WTC11 (cell line): Measurements from ENCODE around the gene TMC1. TPM values are rescaled to one million over a fixed set of nuclear protein-coding genes. Genes with fewer than 3 reads are reported as not detected.

ENCODE experiments used
- ATAC-seq: fragments of 200-7000 bp; cut with Tn5 transposase; 2 replicates; pipeline ENCODE4 v1.10.0; 2021; ENCODE audit warnings: mild to moderate bottlenecking, moderate library complexity
- CTCF ChIA-PET: fragments of 300-600 bp; sonication (Branson Sonifier 250); formaldehyde crosslinking; loops from one replicate; lab custom pipeline; 2021; ENCODE audit warnings: antibody characterized with exemption; lab: Charles Lee
- POLR2A ChIA-PET: fragments of 350-600 bp; sonication (Branson Sonifier 250); formaldehyde crosslinking; loops from one replicate; lab custom pipeline; 2021; ENCODE audit warnings: antibody characterized with exemption; lab: Charles Lee
- DNase-seq: peaks from one replicate; pipeline ENCODE4 v3.0.0; 2021; ENCODE audit warnings: low spot score
- H3K27ac Mint-ChIP-seq: 2 replicates; pipeline ENCODE4 v1.8.0; 2021; ENCODE audit warnings: mixed read lengths
- H3K27me3 Mint-ChIP-seq: 2 replicates; pipeline ENCODE4 v1.8.0; 2021; ENCODE audit warnings: low read depth, mild to moderate bottlenecking, moderate library complexity, mixed read lengths
- H3K36me3 Mint-ChIP-seq: 2 replicates; pipeline ENCODE4 v1.8.0; 2021; ENCODE audit warnings: mixed read lengths
- H3K4me1 Mint-ChIP-seq: 2 replicates; pipeline ENCODE4 v1.8.0; 2022; ENCODE audit warnings: mixed read lengths
- H3K4me3 Mint-ChIP-seq: 2 replicates; pipeline ENCODE4 v1.8.0; 2021; ENCODE audit warnings: mild to moderate bottlenecking, moderate library complexity, mixed read lengths
- H3K9me3 Mint-ChIP-seq: 2 replicates; pipeline ENCODE4 v1.8.0; 2021; ENCODE audit warnings: mixed read lengths
- ELF4 ChIP-seq: sonication (generic); formaldehyde crosslinking; IDR thresholded peaks from 2 replicates; pipeline ENCODE4 v1.8.1; 2022; ENCODE audit warnings: low read depth, mild to moderate bottlenecking, moderate library complexity, missing genetic modification reagents
- GTF2I ChIP-seq: fragments of 250-450 bp; sonication (Bioruptor Pico); conservative IDR thresholded peaks from 2 replicates; pipeline ENCODE4 v1.4.0; 2021; ENCODE audit warnings: mild to moderate bottlenecking
- OVOL2 ChIP-seq: fragments of 250-450 bp; sonication (Bioruptor Pico); IDR thresholded peaks from 2 replicates; pipeline ENCODE4 v1.9.0; 2021; ENCODE audit warnings: mild to moderate bottlenecking, borderline replicate concordance
- SMAD3 ChIP-seq: sonication (generic); formaldehyde crosslinking; IDR thresholded peaks from 2 replicates; pipeline ENCODE4 v1.8.0; 2022; ENCODE audit warnings: missing genetic modification reagents, mild to moderate bottlenecking, borderline replicate concordance
- TEAD1 ChIP-seq: sonication (generic); formaldehyde crosslinking; IDR thresholded peaks from 2 replicates; pipeline ENCODE4 v1.8.0; 2022; ENCODE audit warnings: mild to moderate bottlenecking, missing genetic modification reagents
- TEAD4 ChIP-seq: sonication (generic); formaldehyde crosslinking; IDR thresholded peaks from 2 replicates; pipeline ENCODE4 v1.8.0; 2022; ENCODE audit warnings: mild to moderate bottlenecking, missing genetic modification reagents
- ZNF263 ChIP-seq: sonication (generic); formaldehyde crosslinking; IDR thresholded peaks from 2 replicates; pipeline ENCODE4 v1.8.1; 2022; ENCODE audit warnings: low read depth, mild to moderate bottlenecking, moderate library complexity, missing genetic modification reagents
- ZNF416 ChIP-seq: fragments of 250-450 bp; sonication (Bioruptor Pico); IDR thresholded peaks from 2 replicates; pipeline ENCODE4 v1.9.0; 2021; ENCODE audit warnings: mild to moderate bottlenecking, inconsistent platforms
- total RNA-seq: library from RNA; stranded (reverse); gene quantifications from 3 replicates; pipeline ENCODE4 v1.2.3, GENCODE V29; 2021
- TF ChIP-seq, protein P1 (sequence below): sonication (generic); formaldehyde crosslinking; IDR thresholded peaks from 2 replicates; pipeline ENCODE4 v1.8.0; 2022; ENCODE audit warnings: missing genetic modification reagents
- TF ChIP-seq, protein P2 (sequence below): fragments of 200-600 bp; IDR thresholded peaks from 2 replicates; pipeline ENCODE4 v1.8.0; 2022; ENCODE audit warnings: antibody characterized with exemption
- TF ChIP-seq, protein P3 (sequence below): sonication (generic); formaldehyde crosslinking; IDR thresholded peaks from 2 replicates; pipeline ENCODE4 v1.8.1; 2023; ENCODE audit warnings: mild to moderate bottlenecking, missing genetic modification reagents, borderline replicate concordance
- TF ChIP-seq, protein P4 (sequence below): sonication (generic); formaldehyde crosslinking; IDR thresholded peaks from 2 replicates; pipeline ENCODE4 v1.8.0; 2023; ENCODE audit warnings: missing genetic modification reagents
- TF ChIP-seq, protein P5 (sequence below): fragments of 250-450 bp; sonication (Bioruptor Pico); IDR thresholded peaks from 2 replicates; pipeline ENCODE4 v1.9.0; 2021; ENCODE audit warnings: mild to moderate bottlenecking, borderline replicate concordance
- TF ChIP-seq, protein P6 (sequence below): sonication (generic); formaldehyde crosslinking; IDR thresholded peaks from 2 replicates; pipeline ENCODE4 v1.8.0; 2023; ENCODE audit warnings: missing genetic modification reagents, mild to moderate bottlenecking, borderline replicate concordance
- TF ChIP-seq, protein P7 (sequence below): fragments of 250-450 bp; sonication (Bioruptor Pico); IDR thresholded peaks from 2 replicates; pipeline ENCODE4 v1.9.0; 2021; ENCODE audit warnings: mild to moderate bottlenecking

TMC1 gene
- total RNA-seq, 1 experiment from 2014 or later = 0.31 TPM

DNA sequence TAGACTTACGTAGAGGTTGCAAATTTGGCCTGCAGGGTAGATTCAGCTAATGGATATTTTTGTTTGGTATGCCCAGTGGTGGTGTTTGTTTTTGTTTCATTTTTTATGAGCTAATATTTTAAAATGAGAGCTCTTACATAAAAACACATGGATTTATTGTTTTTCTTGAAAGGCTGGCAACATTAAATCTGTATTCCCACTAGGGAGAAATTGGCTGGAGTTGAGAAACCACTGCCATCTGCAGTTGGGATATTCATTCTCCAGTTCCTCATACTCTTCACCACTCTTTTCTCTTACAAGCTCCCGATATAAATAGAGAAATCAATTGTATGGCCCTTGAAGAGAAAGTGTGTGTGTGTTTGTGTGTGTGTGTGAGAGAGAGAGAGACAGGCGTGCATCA, 288.2 kb downstream of the TMC1 start:
- Mint-ChIP-seq H3K27me3 (no peaks in the 10 kb centered on the region), H3K9me3 (peaks cover 19% of the 10 kb centered on the region), H3K27ac (no peak overlapping the region), H3K4me3 (no peak overlapping the region), H3K36me3 (peaks cover 11% of the 10 kb centered on the region), H3K4me1 (no peaks in the 10 kb centered on the region)
- DNase-seq = no peak
- ATAC-seq = no peak
- ChIA-PET POLR2A (no interaction called here), CTCF (interaction anchor here (0.7 to 1.6 kb wide), 4 partner anchors 15 to 217 kb away, joined by 3 to 6 read pairs (median 4); no protein-coding TSS in a partner anchor)
- TF ChIP-seq, protein P1, sequence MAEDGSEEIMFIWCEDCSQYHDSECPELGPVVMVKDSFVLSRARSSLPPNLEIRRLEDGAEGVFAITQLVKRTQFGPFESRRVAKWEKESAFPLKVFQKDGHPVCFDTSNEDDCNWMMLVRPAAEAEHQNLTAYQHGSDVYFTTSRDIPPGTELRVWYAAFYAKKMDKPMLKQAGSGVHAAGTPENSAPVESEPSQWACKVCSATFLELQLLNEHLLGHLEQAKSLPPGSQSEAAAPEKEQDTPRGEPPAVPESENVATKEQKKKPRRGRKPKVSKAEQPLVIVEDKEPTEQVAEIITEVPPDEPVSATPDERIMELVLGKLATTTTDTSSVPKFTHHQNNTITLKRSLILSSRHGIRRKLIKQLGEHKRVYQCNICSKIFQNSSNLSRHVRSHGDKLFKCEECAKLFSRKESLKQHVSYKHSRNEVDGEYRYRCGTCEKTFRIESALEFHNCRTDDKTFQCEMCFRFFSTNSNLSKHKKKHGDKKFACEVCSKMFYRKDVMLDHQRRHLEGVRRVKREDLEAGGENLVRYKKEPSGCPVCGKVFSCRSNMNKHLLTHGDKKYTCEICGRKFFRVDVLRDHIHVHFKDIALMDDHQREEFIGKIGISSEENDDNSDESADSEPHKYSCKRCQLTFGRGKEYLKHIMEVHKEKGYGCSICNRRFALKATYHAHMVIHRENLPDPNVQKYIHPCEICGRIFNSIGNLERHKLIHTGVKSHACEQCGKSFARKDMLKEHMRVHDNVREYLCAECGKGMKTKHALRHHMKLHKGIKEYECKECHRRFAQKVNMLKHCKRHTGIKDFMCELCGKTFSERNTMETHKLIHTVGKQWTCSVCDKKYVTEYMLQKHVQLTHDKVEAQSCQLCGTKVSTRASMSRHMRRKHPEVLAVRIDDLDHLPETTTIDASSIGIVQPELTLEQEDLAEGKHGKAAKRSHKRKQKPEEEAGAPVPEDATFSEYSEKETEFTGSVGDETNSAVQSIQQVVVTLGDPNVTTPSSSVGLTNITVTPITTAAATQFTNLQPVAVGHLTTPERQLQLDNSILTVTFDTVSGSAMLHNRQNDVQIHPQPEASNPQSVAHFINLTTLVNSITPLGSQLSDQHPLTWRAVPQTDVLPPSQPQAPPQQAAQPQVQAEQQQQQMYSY (CRISPR knock-in tag) = no peak
- TF ChIP-seq, protein P2, sequence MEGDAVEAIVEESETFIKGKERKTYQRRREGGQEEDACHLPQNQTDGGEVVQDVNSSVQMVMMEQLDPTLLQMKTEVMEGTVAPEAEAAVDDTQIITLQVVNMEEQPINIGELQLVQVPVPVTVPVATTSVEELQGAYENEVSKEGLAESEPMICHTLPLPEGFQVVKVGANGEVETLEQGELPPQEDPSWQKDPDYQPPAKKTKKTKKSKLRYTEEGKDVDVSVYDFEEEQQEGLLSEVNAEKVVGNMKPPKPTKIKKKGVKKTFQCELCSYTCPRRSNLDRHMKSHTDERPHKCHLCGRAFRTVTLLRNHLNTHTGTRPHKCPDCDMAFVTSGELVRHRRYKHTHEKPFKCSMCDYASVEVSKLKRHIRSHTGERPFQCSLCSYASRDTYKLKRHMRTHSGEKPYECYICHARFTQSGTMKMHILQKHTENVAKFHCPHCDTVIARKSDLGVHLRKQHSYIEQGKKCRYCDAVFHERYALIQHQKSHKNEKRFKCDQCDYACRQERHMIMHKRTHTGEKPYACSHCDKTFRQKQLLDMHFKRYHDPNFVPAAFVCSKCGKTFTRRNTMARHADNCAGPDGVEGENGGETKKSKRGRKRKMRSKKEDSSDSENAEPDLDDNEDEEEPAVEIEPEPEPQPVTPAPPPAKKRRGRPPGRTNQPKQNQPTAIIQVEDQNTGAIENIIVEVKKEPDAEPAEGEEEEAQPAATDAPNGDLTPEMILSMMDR = no peak
- no peak for TF ChIP-seq SMAD3 (CRISPR knock-in tag)
- no peak for TF ChIP-seq ZNF263 (CRISPR knock-in tag)
- TF ChIP-seq ELF4 = no peak
- no peak for TF ChIP-seq ZNF416 (CRISPR knock-in tag)
- TF ChIP-seq, protein P3, sequence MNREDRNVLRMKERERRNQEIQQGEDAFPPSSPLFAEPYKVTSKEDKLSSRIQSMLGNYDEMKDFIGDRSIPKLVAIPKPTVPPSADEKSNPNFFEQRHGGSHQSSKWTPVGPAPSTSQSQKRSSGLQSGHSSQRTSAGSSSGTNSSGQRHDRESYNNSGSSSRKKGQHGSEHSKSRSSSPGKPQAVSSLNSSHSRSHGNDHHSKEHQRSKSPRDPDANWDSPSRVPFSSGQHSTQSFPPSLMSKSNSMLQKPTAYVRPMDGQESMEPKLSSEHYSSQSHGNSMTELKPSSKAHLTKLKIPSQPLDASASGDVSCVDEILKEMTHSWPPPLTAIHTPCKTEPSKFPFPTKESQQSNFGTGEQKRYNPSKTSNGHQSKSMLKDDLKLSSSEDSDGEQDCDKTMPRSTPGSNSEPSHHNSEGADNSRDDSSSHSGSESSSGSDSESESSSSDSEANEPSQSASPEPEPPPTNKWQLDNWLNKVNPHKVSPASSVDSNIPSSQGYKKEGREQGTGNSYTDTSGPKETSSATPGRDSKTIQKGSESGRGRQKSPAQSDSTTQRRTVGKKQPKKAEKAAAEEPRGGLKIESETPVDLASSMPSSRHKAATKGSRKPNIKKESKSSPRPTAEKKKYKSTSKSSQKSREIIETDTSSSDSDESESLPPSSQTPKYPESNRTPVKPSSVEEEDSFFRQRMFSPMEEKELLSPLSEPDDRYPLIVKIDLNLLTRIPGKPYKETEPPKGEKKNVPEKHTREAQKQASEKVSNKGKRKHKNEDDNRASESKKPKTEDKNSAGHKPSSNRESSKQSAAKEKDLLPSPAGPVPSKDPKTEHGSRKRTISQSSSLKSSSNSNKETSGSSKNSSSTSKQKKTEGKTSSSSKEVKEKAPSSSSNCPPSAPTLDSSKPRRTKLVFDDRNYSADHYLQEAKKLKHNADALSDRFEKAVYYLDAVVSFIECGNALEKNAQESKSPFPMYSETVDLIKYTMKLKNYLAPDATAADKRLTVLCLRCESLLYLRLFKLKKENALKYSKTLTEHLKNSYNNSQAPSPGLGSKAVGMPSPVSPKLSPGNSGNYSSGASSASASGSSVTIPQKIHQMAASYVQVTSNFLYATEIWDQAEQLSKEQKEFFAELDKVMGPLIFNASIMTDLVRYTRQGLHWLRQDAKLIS (CRISPR knock-in tag) = no peak
- TF ChIP-seq, protein P4, sequence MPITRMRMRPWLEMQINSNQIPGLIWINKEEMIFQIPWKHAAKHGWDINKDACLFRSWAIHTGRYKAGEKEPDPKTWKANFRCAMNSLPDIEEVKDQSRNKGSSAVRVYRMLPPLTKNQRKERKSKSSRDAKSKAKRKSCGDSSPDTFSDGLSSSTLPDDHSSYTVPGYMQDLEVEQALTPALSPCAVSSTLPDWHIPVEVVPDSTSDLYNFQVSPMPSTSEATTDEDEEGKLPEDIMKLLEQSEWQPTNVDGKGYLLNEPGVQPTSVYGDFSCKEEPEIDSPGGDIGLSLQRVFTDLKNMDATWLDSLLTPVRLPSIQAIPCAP (CRISPR knock-in tag) = no peak
- TF ChIP-seq GTF2I (CRISPR knock-in tag) = no peak
- TF ChIP-seq, protein P5, sequence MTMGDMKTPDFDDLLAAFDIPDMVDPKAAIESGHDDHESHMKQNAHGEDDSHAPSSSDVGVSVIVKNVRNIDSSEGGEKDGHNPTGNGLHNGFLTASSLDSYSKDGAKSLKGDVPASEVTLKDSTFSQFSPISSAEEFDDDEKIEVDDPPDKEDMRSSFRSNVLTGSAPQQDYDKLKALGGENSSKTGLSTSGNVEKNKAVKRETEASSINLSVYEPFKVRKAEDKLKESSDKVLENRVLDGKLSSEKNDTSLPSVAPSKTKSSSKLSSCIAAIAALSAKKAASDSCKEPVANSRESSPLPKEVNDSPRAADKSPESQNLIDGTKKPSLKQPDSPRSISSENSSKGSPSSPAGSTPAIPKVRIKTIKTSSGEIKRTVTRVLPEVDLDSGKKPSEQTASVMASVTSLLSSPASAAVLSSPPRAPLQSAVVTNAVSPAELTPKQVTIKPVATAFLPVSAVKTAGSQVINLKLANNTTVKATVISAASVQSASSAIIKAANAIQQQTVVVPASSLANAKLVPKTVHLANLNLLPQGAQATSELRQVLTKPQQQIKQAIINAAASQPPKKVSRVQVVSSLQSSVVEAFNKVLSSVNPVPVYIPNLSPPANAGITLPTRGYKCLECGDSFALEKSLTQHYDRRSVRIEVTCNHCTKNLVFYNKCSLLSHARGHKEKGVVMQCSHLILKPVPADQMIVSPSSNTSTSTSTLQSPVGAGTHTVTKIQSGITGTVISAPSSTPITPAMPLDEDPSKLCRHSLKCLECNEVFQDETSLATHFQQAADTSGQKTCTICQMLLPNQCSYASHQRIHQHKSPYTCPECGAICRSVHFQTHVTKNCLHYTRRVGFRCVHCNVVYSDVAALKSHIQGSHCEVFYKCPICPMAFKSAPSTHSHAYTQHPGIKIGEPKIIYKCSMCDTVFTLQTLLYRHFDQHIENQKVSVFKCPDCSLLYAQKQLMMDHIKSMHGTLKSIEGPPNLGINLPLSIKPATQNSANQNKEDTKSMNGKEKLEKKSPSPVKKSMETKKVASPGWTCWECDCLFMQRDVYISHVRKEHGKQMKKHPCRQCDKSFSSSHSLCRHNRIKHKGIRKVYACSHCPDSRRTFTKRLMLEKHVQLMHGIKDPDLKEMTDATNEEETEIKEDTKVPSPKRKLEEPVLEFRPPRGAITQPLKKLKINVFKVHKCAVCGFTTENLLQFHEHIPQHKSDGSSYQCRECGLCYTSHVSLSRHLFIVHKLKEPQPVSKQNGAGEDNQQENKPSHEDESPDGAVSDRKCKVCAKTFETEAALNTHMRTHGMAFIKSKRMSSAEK (CRISPR knock-in tag) = no peak
- TF ChIP-seq, protein P6, sequence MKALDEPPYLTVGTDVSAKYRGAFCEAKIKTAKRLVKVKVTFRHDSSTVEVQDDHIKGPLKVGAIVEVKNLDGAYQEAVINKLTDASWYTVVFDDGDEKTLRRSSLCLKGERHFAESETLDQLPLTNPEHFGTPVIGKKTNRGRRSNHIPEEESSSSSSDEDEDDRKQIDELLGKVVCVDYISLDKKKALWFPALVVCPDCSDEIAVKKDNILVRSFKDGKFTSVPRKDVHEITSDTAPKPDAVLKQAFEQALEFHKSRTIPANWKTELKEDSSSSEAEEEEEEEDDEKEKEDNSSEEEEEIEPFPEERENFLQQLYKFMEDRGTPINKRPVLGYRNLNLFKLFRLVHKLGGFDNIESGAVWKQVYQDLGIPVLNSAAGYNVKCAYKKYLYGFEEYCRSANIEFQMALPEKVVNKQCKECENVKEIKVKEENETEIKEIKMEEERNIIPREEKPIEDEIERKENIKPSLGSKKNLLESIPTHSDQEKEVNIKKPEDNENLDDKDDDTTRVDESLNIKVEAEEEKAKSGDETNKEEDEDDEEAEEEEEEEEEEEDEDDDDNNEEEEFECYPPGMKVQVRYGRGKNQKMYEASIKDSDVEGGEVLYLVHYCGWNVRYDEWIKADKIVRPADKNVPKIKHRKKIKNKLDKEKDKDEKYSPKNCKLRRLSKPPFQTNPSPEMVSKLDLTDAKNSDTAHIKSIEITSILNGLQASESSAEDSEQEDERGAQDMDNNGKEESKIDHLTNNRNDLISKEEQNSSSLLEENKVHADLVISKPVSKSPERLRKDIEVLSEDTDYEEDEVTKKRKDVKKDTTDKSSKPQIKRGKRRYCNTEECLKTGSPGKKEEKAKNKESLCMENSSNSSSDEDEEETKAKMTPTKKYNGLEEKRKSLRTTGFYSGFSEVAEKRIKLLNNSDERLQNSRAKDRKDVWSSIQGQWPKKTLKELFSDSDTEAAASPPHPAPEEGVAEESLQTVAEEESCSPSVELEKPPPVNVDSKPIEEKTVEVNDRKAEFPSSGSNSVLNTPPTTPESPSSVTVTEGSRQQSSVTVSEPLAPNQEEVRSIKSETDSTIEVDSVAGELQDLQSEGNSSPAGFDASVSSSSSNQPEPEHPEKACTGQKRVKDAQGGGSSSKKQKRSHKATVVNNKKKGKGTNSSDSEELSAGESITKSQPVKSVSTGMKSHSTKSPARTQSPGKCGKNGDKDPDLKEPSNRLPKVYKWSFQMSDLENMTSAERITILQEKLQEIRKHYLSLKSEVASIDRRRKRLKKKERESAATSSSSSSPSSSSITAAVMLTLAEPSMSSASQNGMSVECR = no peak
- TF ChIP-seq, protein P7, sequence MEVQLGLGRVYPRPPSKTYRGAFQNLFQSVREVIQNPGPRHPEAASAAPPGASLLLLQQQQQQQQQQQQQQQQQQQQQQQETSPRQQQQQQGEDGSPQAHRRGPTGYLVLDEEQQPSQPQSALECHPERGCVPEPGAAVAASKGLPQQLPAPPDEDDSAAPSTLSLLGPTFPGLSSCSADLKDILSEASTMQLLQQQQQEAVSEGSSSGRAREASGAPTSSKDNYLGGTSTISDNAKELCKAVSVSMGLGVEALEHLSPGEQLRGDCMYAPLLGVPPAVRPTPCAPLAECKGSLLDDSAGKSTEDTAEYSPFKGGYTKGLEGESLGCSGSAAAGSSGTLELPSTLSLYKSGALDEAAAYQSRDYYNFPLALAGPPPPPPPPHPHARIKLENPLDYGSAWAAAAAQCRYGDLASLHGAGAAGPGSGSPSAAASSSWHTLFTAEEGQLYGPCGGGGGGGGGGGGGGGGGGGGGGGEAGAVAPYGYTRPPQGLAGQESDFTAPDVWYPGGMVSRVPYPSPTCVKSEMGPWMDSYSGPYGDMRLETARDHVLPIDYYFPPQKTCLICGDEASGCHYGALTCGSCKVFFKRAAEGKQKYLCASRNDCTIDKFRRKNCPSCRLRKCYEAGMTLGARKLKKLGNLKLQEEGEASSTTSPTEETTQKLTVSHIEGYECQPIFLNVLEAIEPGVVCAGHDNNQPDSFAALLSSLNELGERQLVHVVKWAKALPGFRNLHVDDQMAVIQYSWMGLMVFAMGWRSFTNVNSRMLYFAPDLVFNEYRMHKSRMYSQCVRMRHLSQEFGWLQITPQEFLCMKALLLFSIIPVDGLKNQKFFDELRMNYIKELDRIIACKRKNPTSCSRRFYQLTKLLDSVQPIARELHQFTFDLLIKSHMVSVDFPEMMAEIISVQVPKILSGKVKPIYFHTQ = no peak
- TF ChIP-seq OVOL2 (CRISPR knock-in tag) = no peak
- no peak for TF ChIP-seq TEAD1 (CRISPR knock-in tag)
- TF ChIP-seq TEAD4 (CRISPR knock-in tag) = no peak
